OCI-LY7 (cell line): ENCODE results near the gene TKT. TPM values are rescaled to one million over a fixed set of nuclear protein-coding genes. Genes with fewer than 3 reads are reported as not detected.

ENCODE experiments used
- BruUV-seq: library from RNA; stranded (reverse); fragments of 400-500 nt; replicated peaks from 2 replicates; lab custom pipeline; 2021; lab: Mats Ljungman, UMichigan
- CTCF ChIA-PET: fragments of 300-600 bp; sonication (Branson Sonifier 250); formaldehyde crosslinking; loops from one replicate; lab custom pipeline; 2022; ENCODE audit warnings: antibody characterized with exemption; ENCODE audit not compliant: unreplicated experiment; lab: Charles Lee
- POLR2A ChIA-PET: fragments of 300-600 bp; sonication (Branson Sonifier 250); formaldehyde crosslinking; loops from one replicate; lab custom pipeline; 2022; ENCODE audit warnings: antibody characterized with exemption; lab: Charles Lee
- DNase-seq: peaks from one replicate; pipeline ENCODE4 v3.0.0-alpha.2; 2015; ENCODE audit warnings: low spot score
- H2AFZ ChIP-seq: fragments of 200-600 bp; sonication (generic), shearing (Covaris generic); 2 replicates; pipeline ENCODE4 v1.6.1; 2014; ENCODE audit warnings: mild to moderate bottlenecking, antibody characterized with exemption, low read length, moderate library complexity
- H3K27ac ChIP-seq: fragments of 200-600 bp; sonication (generic); 2 replicates; pipeline ENCODE4 v1.5.1; 2014; ENCODE audit warnings: mixed run types, low read depth, mild to moderate bottlenecking, moderate library complexity, low read length, inconsistent platforms; ENCODE audit not compliant: poor library complexity, severe bottlenecking
- H3K36me3 ChIP-seq: fragments of 200-600 bp; sonication (generic); 2 replicates; pipeline ENCODE4 v1.6.1; 2014; ENCODE audit warnings: mild to moderate bottlenecking, antibody characterized with exemption, low read length, moderate library complexity, mixed read lengths; ENCODE audit not compliant: insufficient read depth
- H3K4me1 ChIP-seq: fragments of 200-600 bp; sonication (generic); 2 replicates; pipeline ENCODE4 v1.5.1; 2014; ENCODE audit warnings: mild to moderate bottlenecking, low read length; ENCODE audit not compliant: insufficient read depth, poor library complexity, severe bottlenecking
- H3K4me2 ChIP-seq: fragments of 200-600 bp; sonication (generic); 2 replicates; pipeline ENCODE4 v1.6.1; 2014; ENCODE audit warnings: mild to moderate bottlenecking, low read length
- H3K4me3 ChIP-seq: fragments of 200-600 bp; sonication (generic); 2 replicates; pipeline ENCODE4 v1.5.1; 2014; ENCODE audit warnings: mild to moderate bottlenecking, low read depth, low read length; ENCODE audit not compliant: poor library complexity, severe bottlenecking
- H3K79me2 ChIP-seq: fragments of 200-600 bp; sonication (generic); 2 replicates; pipeline ENCODE4 v1.6.1; 2016; ENCODE audit warnings: low read depth, mild to moderate bottlenecking, low read length, moderate library complexity, mixed read lengths; ENCODE audit not compliant: insufficient read depth
- H3K9me2 ChIP-seq: fragments of 200-600 bp; sonication (generic); 2 replicates; pipeline ENCODE4 v1.6.1; 2016; ENCODE audit warnings: mild to moderate bottlenecking, low read length, mixed read lengths; ENCODE audit not compliant: insufficient read depth
- H3K9me3 ChIP-seq: fragments of 200-600 bp; sonication (generic); 2 replicates; pipeline ENCODE4 v1.6.1; 2014; ENCODE audit warnings: mild to moderate bottlenecking, mixed run types, low read length, mixed read lengths
- H4K20me1 ChIP-seq: fragments of 200-600 bp; sonication (generic); 2 replicates; pipeline ENCODE4 v1.6.1; 2014; ENCODE audit warnings: mild to moderate bottlenecking, antibody characterized with exemption, low read length, moderate library complexity, mixed read lengths; ENCODE audit not compliant: insufficient read depth
- EZH2phosphoT487 ChIP-seq: fragments of 200-600 bp; sonication (generic); IDR thresholded peaks from 2 replicates; pipeline ENCODE4 v1.6.1; 2018; ENCODE audit warnings: low read depth, borderline replicate concordance, mild to moderate bottlenecking, mixed run types, antibody characterized with exemption, low read length, moderate library complexity, mixed read lengths
- intact Hi-C: fragments of 100-400 bp; cut with micrococcal nuclease; formaldehyde crosslinking; loops from one replicate; pipeline ENCODE4 v1.10.0; 2022; ENCODE audit not compliant: unreplicated experiment
- total RNA-seq, 2 experiments: library from RNA; depleted of rRNA in 1 of 2; stranded (reverse); fragments of >200 nt in 1 of 2; shearing (Covaris generic) in 1 of 2; gene quantifications; 2 replicates each; pipeline ENCODE4 v1.2.3, GENCODE V29; 2014 to 2022
- TF ChIP-seq, protein P1 (sequence below): fragments of 200-600 bp; sonication (generic); conservative IDR thresholded peaks from 2 replicates; pipeline ENCODE4 v1.5.1; 2014; ENCODE audit warnings: mild to moderate bottlenecking, antibody characterized with exemption, low read length, moderate library complexity, mixed read lengths

Gene TKT
- total RNA-seq, 2 experiments from 2014 or later = 325 to 386 TPM

- H2AFZ ChIP-seq = no peak overlapping the region
- no TSS peak for BruUV-seq
- no peak for DNase-seq
- intact Hi-C loops = no loop called here
- no peaks in the 10 kb centered on the region for H3K9me3 ChIP-seq
- no peaks in the 10 kb centered on the region for H3K9me2 ChIP-seq
- peaks cover 6% of the 10 kb centered on the region for H3K4me1 ChIP-seq
- H3K27ac ChIP-seq = no peak overlapping the region
- TF ChIP-seq EZH2phosphoT487 = no peak
- TF ChIP-seq, protein P1, sequence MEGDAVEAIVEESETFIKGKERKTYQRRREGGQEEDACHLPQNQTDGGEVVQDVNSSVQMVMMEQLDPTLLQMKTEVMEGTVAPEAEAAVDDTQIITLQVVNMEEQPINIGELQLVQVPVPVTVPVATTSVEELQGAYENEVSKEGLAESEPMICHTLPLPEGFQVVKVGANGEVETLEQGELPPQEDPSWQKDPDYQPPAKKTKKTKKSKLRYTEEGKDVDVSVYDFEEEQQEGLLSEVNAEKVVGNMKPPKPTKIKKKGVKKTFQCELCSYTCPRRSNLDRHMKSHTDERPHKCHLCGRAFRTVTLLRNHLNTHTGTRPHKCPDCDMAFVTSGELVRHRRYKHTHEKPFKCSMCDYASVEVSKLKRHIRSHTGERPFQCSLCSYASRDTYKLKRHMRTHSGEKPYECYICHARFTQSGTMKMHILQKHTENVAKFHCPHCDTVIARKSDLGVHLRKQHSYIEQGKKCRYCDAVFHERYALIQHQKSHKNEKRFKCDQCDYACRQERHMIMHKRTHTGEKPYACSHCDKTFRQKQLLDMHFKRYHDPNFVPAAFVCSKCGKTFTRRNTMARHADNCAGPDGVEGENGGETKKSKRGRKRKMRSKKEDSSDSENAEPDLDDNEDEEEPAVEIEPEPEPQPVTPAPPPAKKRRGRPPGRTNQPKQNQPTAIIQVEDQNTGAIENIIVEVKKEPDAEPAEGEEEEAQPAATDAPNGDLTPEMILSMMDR = no peak
- H3K36me3 ChIP-seq = peaks cover 95% of the 10 kb centered on the region
- peaks cover 23% of the 10 kb centered on the region for H3K79me2 ChIP-seq
- ChIA-PET POLR2A (no interaction called here), CTCF (no interaction called here)
- H4K20me1 ChIP-seq = peaks cover 12% of the 10 kb centered on the region
- no peak overlapping the region for H3K4me2 ChIP-seq
- H3K4me3 ChIP-seq = no peak overlapping the region
Observed at GRCh38 chr3:53238886-53239285, 16.9 kb downstream of the TKT start.

DNA sequence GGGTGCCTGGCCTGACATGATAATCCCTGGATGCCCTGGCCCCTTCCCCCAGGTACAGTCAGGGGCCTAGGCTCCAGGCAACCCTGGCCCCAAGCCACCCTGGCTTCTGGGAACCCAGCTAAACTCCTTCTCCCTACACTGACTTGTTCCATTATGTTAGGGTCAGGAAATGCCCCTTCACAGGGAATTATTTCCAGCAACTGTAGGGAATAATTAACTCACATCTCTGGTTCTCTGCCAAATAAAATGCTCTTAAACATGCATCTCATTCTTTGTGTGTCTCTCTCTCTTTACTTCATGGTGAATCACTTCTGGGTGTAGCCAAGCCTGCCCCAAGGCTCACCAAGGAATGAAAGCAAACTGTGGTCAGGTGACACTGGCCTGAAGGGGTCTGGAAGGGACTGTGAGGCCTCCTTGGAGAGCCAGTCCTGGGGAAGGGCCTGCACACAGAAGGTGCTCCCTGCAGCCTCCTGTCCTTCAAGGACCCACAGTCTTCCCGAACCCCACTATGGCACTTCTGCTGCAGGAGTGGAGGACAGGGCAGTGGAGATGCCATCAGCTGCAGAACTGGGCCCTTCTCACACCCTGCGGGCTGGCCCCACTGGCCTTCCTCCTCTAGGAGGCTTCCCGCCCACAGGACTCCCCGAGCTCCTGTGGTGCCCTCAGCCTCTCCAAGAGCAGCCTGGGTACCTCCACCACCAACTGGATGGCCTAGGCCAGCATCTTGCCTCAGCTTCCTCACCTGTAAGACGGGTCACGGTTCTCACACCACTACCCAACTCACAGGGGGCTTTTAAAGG lies 17.6 kb downstream of the TKT start:
- Histone ChIP-seq H3K79me2 (peaks cover 17% of the 10 kb centered on the region), H3K4me2 (no peak overlapping the region), H3K9me2 (no peaks in the 10 kb centered on the region), H3K36me3 (peaks cover 95% of the 10 kb centered on the region), H4K20me1 (peaks cover 6% of the 10 kb centered on the region), H3K4me1 (peaks cover 6% of the 10 kb centered on the region), H3K9me3 (no peaks in the 10 kb centered on the region), H3K27ac (no peak overlapping the region), H2AFZ (no peak overlapping the region), H3K4me3 (no peak overlapping the region)
- ChIA-PET CTCF (no interaction called here), POLR2A (interaction anchor here (0.5 kb wide), 1 partner anchor 17 kb away, joined by 3 read pairs; no protein-coding TSS in a partner anchor)
- DNase-seq = no peak
- intact Hi-C loops = no loop called here
- no TSS peak for BruUV-seq
- TF ChIP-seq, protein P1 = no peak
- no peak for TF ChIP-seq EZH2phosphoT487
